Uterus (tissue), 4 donors: ENCODE measurements around the gene RBP4. TPM values are rescaled to one million over a fixed set of nuclear protein-coding genes. Genes with fewer than 3 reads are reported as not detected.

ENCODE experiments used
- DNase-seq, 2 donors: peaks; one replicate each; pipeline ENCODE4 v3.0.0-alpha.2; 2019 to 2020
- H3K27ac ChIP-seq, 2 donors: fragments of 200-600 bp; sonication (generic); 1 replicate in 1 of 2; 2 replicates in 1 of 2; pipeline ENCODE4 v1.5.1; 2016 to 2018
- H3K27me3 ChIP-seq, 2 donors: fragments of 200-600 bp; sonication (generic); one replicate each; pipeline ENCODE4 v1.5.1; 2018 to 2019; ENCODE audit warnings: control low read depth in 1 of 2
- H3K36me3 ChIP-seq, 2 donors: fragments of 200-600 bp; sonication (generic); one replicate each; pipeline ENCODE4 v1.5.1; 2019; ENCODE audit warnings: control low read depth in 1 of 2
- H3K4me1 ChIP-seq, 2 donors: fragments of 200-600 bp; sonication (generic); one replicate each; pipeline ENCODE4 v1.5.1; 2018 to 2019; ENCODE audit warnings: control low read depth in 1 of 2
- H3K4me3 ChIP-seq, 2 donors: fragments of 200-600 bp; sonication (generic); 1 replicate in 1 of 2; 2 replicates in 1 of 2; pipeline ENCODE4 v1.5.1; 2018 to 2019; ENCODE audit warnings: mild to moderate bottlenecking in 1 of 2
- H3K9me3 ChIP-seq, 2 donors: fragments of 200-600 bp; sonication (generic); one replicate each; pipeline ENCODE4 v1.5.1; 2019; ENCODE audit warnings: control low read depth in 1 of 2
- POLR2A ChIP-seq, 2 donors: fragments of 450-650 bp; IDR thresholded peaks; one replicate each; pipeline ENCODE4 v1.6.1; 2016; ENCODE audit warnings: antibody characterized with exemption in 2 of 2, mild to moderate bottlenecking in 1 of 2, moderate library complexity in 1 of 2
- intact Hi-C: fragments of 100-400 bp; cut with DNase I; formaldehyde crosslinking; loops from one replicate; pipeline ENCODE4 v1.15.1; 2023; ENCODE audit warnings: low total_unique reads
- total RNA-seq, 4 donors: library from RNA; depleted of rRNA in 3 of 4; stranded (reverse); fragments of >200 nt in 3 of 4; gene quantifications; one replicate each; pipeline versions ENCODE4 v1.1.0 to v1.2.4, GENCODE V29; 2014 to 2023
- TF ChIP-seq, protein P1 (sequence below), 4 experiments: fragments of 200-600 bp in 2 of 4; fragments of 450-650 bp in 2 of 4; sonication (generic) in 2 of 4; IDR thresholded peaks; one replicate each; pipeline ENCODE4 v1.5.1; 2016 to 2019; ENCODE audit warnings: antibody characterized with exemption in 4 of 4, mild to moderate bottlenecking in 2 of 4, moderate library complexity in 1 of 4
- donor health status: DM: yes; HTN: yes; CAD: no.

Gene RBP4
- total RNA-seq, 4 donors from 2014 or later = 0.90 to 3.2 TPM; not detected in 2

DNA sequence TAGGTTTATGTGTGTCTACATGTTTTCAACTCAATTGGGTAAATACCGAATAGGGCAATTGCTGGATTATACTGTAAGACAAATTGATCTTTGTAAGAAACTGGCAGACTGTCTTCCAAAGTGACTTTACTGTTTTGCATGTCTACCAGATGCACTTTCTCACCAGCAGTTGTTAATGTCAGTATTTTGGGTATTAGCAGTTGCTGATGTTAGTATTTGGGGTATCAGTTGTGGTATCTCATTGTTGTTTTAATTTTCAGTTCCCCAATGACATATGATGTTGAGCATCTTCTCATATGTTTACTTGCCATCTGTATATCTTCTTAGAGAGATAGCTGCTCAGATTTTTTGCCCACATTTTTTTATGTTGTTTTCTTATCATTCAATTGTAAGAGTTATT is 21.9 kb upstream of the RBP4 start:
- no peaks in the 10 kb centered on the region for H3K4me1 ChIP-seq
- TF ChIP-seq, protein P1, sequence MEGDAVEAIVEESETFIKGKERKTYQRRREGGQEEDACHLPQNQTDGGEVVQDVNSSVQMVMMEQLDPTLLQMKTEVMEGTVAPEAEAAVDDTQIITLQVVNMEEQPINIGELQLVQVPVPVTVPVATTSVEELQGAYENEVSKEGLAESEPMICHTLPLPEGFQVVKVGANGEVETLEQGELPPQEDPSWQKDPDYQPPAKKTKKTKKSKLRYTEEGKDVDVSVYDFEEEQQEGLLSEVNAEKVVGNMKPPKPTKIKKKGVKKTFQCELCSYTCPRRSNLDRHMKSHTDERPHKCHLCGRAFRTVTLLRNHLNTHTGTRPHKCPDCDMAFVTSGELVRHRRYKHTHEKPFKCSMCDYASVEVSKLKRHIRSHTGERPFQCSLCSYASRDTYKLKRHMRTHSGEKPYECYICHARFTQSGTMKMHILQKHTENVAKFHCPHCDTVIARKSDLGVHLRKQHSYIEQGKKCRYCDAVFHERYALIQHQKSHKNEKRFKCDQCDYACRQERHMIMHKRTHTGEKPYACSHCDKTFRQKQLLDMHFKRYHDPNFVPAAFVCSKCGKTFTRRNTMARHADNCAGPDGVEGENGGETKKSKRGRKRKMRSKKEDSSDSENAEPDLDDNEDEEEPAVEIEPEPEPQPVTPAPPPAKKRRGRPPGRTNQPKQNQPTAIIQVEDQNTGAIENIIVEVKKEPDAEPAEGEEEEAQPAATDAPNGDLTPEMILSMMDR (IDR thresholded peaks at IDR 0.05) = no peak
- no peak for TF ChIP-seq POLR2A (IDR thresholded peaks at IDR 0.05)
- no peaks in the 10 kb centered on the region for H3K9me3 ChIP-seq
- no peak overlapping the region for H3K4me3 ChIP-seq
- no peaks in the 10 kb centered on the region for H3K36me3 ChIP-seq
- no peak overlapping the region for H3K27ac ChIP-seq
- intact Hi-C loops = no loop called here
- H3K27me3 ChIP-seq = no peaks in the 10 kb centered on the region
- DNase-seq = no peak

DNA sequence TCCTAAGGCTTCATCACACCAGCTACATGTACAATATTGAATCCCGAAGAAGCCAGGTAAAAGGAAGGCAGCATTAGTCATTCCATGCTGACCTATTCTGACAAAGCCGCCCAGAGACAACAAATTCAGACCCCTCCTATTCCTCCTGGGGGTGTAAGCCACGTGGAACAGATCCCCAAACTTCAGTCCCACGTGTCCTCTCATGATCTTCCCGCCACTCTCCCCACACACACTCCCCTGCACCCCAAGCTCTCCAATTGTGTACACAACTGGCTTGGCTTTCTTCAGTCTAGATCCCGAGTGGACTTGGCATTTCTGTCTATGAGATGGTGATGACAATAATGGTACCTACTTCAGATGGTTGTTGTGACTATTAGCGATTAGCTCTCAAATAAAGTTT is 19.9 kb upstream of the RBP4 start:
- intact Hi-C loops = no loop called here
- TF ChIP-seq, protein P1 (IDR thresholded peaks at IDR 0.05) = no peak
- no peak for TF ChIP-seq POLR2A (IDR thresholded peaks at IDR 0.05)

DNA sequence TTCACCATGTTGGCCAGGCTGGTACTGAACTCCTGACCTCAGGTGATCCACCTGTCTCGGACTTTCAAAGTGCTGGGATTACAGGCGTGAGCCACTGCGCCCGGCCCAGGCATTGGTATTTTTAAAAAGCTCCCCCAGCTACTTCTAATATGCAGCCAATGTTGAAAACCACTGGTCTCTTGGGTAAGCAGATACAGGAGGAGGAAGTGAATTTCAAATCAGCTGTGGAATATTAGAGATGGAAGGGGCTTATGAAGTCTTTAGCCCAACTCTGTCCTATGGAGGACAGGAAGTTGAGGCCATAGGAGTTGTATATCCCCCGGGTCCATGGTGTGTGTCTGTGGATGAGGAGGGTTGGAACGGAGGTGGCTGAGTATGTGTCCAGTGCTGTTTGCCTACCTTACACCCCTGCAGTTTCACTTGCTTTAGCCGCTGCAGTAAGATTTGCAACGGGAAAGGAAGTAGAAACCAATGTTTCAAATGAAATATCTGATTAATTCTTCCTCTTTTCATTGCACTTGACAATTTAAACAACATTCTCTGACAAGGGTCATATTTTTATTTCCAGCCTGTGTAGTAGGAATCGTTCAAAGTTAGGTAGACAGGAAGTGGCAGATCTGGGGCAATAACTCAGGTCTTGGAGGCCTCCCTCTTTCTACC is 14.7 kb upstream of the RBP4 start:
- Histone ChIP-seq H3K4me3 (no peak overlapping the region), H3K36me3 (no peaks in the 10 kb centered on the region), H3K4me1 (no peaks in the 10 kb centered on the region), H3K27me3 (no peaks in the 10 kb centered on the region), H3K27ac (no peak overlapping the region), H3K9me3 (no peaks in the 10 kb centered on the region)
- DNase-seq = no peak
- intact Hi-C loops = no loop called here
- TF ChIP-seq, protein P1 (IDR thresholded peaks at IDR 0.05) = no peak
- no peak for TF ChIP-seq POLR2A (IDR thresholded peaks at IDR 0.05)

More for the DNA sequence above, 19.9 kb upstream of the RBP4 start:
- no peaks in the 10 kb centered on the region for H3K4me1 ChIP-seq
- H3K4me3 ChIP-seq = no peak overlapping the region
- H3K27me3 ChIP-seq = no peaks in the 10 kb centered on the region
- DNase-seq = no peak
- no peaks in the 10 kb centered on the region for H3K36me3 ChIP-seq
- no peaks in the 10 kb centered on the region for H3K9me3 ChIP-seq
- no peak overlapping the region for H3K27ac ChIP-seq

DNA sequence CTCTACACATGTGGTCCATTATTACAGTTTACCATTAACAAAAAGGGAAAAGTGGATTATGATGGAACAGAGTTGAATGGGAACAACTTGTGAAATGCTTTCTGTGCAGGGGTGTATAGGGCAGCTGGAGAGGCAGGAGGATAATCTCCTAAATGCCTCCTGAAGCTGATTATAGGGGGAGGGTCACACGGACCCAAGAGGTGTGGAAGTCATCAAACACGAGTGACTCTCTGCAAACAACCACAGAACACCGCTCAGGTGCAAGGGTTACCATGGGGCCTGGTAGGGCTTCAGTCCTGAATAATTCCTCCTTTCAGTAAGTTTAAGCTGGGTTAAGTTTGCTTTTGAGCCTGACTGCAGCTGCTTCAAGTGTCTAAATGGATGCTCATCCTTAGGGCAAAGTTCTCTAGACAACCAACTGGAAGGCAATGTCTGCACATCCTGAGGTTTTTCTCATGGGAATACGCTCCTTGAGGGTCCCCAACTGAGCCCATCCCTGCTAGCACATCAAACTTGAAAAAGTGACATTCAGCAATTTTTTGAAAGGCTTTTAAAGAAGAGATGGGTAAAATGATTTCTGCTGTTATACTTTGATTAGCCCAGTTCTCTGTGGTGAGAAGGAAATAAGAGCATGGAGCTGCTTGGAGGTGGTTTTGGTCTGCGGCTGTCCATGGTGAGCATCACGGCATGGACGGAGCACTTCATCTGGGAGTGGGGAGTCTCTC is 13.2 kb upstream of the RBP4 start:
- H3K4me3 ChIP-seq = no peak overlapping the region
- no peaks in the 10 kb centered on the region for H3K4me1 ChIP-seq
- H3K36me3 ChIP-seq = no peaks in the 10 kb centered on the region
- intact Hi-C loops = no loop called here
- no peaks in the 10 kb centered on the region for H3K9me3 ChIP-seq
- no peaks in the 10 kb centered on the region for H3K27me3 ChIP-seq
- H3K27ac ChIP-seq = no peak overlapping the region
- TF ChIP-seq, protein P1 (IDR thresholded peaks at IDR 0.05) = no peak
- no peak for TF ChIP-seq POLR2A (IDR thresholded peaks at IDR 0.05)
- DNase-seq = no peak

DNA sequence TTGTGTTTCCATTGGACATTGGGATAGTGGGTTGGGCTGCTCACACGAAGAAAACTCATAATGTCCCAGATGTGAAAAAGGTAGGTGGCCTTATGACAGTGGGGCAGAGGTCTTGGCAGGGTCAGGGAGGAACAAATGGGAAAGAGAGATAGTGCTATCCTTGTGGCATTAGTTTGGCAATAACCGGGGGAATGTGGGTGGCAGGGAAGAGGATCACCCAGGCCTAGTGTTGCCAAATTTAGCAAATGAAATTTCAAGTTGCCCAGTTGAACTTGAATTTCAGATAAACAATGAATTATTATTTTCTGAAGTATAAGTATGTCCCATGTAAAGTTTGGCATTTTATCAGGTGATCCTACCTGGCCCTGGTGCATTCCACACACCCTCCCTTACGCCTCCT is 12.1 kb upstream of the RBP4 start:
- Histone ChIP-seq H3K4me3 (no peak overlapping the region), H3K27ac (no peak overlapping the region), H3K36me3 (no peaks in the 10 kb centered on the region), H3K9me3 (no peaks in the 10 kb centered on the region), H3K27me3 (no peaks in the 10 kb centered on the region), H3K4me1 (no peaks in the 10 kb centered on the region)
- intact Hi-C loops = no loop called here
- DNase-seq = no peak
- TF ChIP-seq, protein P1 (IDR thresholded peaks at IDR 0.05) = no peak
